HEK293 (cell line): ENCODE results near the gene CCM2L.
A peak's percentile ranks its signal among the peaks of the same experiment; 100 is the strongest.

Experiments
- CTCF ChIA-PET: fragments of 350-600 bp; formaldehyde crosslinking; extraction: SDS; loops from one replicate; lab custom pipeline; 2021; ENCODE audit warnings: antibody characterized with exemption; lab: Yijun Ruan, JAX
- POLR2A ChIA-PET: fragments of 300-600 bp; formaldehyde crosslinking; extraction: SDS; loops from one replicate; lab custom pipeline; 2020; ENCODE audit warnings: antibody characterized with exemption, inconsistent platforms; lab: Yijun Ruan, JAX
- H3K27ac ChIP-seq: fragments of 200-500 bp; sonication (Bioruptor generic); 2 replicates; pipeline ENCODE4 v1.5.1; 2014; ENCODE audit warnings: low read depth, low read length, control low read depth, inconsistent platforms; ENCODE audit errors: extremely low read depth
- H3K36me3 ChIP-seq, 2 experiments: fragments of 200-500 bp in 1 of 2; sonication (Bioruptor generic) in 1 of 2; 1 replicate in 1 of 2; 2 replicates in 1 of 2; pipeline ENCODE4 v1.5.1; 2014 to 2017; ENCODE audit warnings: inconsistent platforms in 2 of 2, low read length in 2 of 2; ENCODE audit not compliant: control insufficient read depth in 2 of 2, insufficient read depth in 1 of 2
- H3K4me1 ChIP-seq: fragments of 200-500 bp; sonication (Bioruptor generic); 2 replicates; pipeline ENCODE4 v1.5.1; 2014; ENCODE audit warnings: mild to moderate bottlenecking, low read length, inconsistent platforms; ENCODE audit not compliant: control insufficient read depth, insufficient read depth
- H3K4me3 ChIP-seq: 2 replicates; pipeline ENCODE4 v1.5.1; 2011; ENCODE audit warnings: low read depth, mild to moderate bottlenecking, control low read depth, low read length, moderate library complexity
- H3K9me3 ChIP-seq: fragments of 200-500 bp; sonication (Bioruptor generic); 2 replicates; pipeline ENCODE4 v1.5.1; 2014; ENCODE audit warnings: low read depth, low read length, inconsistent platforms; ENCODE audit not compliant: control insufficient read depth, insufficient read depth
- PRDM1 ChIP-seq: fragments of 450-650 bp; formaldehyde crosslinking; IDR thresholded peaks from 2 replicates; pipeline ENCODE4; 2016; ENCODE audit warnings: missing biosample characterization, missing genetic modification characterization
- ZIC2 ChIP-seq: fragments of 450-650 bp; formaldehyde crosslinking; IDR thresholded peaks from 2 replicates; pipeline ENCODE4 v1.5.1; 2016; ENCODE audit warnings: missing biosample characterization, missing genetic modification characterization
- ZNF2 ChIP-seq: fragments of 450-650 bp; formaldehyde crosslinking; IDR thresholded peaks from 2 replicates; pipeline ENCODE4 v1.5.1; 2016; ENCODE audit warnings: missing biosample characterization, missing genetic modification characterization
- ZNF560 ChIP-seq: fragments of 450-650 bp; formaldehyde crosslinking; IDR thresholded peaks from 2 replicates; pipeline ENCODE4 v1.5.1; 2017; ENCODE audit warnings: missing biosample characterization, missing genetic modification characterization, borderline replicate concordance
- ZNF623 ChIP-seq: fragments of 450-650 bp; formaldehyde crosslinking; IDR thresholded peaks from 2 replicates; pipeline ENCODE4 v1.5.1; 2016; ENCODE audit warnings: missing biosample characterization, missing genetic modification characterization
- ZNF626 ChIP-seq: fragments of 450-650 bp; sonication (Bioruptor Pico); formaldehyde crosslinking; IDR thresholded peaks from 2 replicates; pipeline ENCODE4 v1.5.1; 2018; ENCODE audit warnings: missing biosample characterization, missing genetic modification characterization, inconsistent platforms
- ZNF664 ChIP-seq: fragments of 450-650 bp; formaldehyde crosslinking; IDR thresholded peaks from 2 replicates; pipeline ENCODE4 v1.5.1; 2016; ENCODE audit warnings: missing biosample characterization, missing genetic modification characterization
- TF ChIP-seq, protein P1 (sequence below): fragments of 450-650 bp; formaldehyde crosslinking; IDR thresholded peaks from 2 replicates; pipeline ENCODE4 v1.5.1; 2016; ENCODE audit warnings: missing biosample characterization, missing genetic modification characterization
- TF ChIP-seq, protein P2 (sequence below): fragments of 450-650 bp; formaldehyde crosslinking; IDR thresholded peaks from 2 replicates; pipeline ENCODE4 v1.5.1; 2017; ENCODE audit warnings: missing biosample characterization, mild to moderate bottlenecking, missing genetic modification characterization, moderate library complexity
- TF ChIP-seq, protein P3 (sequence below): fragments of 450-650 bp; formaldehyde crosslinking; IDR thresholded peaks from 2 replicates; pipeline ENCODE4 v1.5.1; 2017; ENCODE audit warnings: missing biosample characterization, missing genetic modification characterization
- TF ChIP-seq, protein P4 (sequence below): fragments of 450-650 bp; formaldehyde crosslinking; IDR thresholded peaks from 2 replicates; pipeline ENCODE4 v1.5.1; 2016; ENCODE audit warnings: missing biosample characterization, missing genetic modification characterization, low read depth
- TF ChIP-seq, protein P5 (sequence below): fragments of 450-650 bp; formaldehyde crosslinking; IDR thresholded peaks from 2 replicates; pipeline ENCODE4 v1.5.1; 2016; ENCODE audit warnings: missing biosample characterization, missing genetic modification characterization
- TF ChIP-seq, protein P6 (sequence below): fragments of 450-650 bp; formaldehyde crosslinking; IDR thresholded peaks from 2 replicates; pipeline ENCODE4 v1.5.1; 2016; ENCODE audit warnings: missing biosample characterization, missing genetic modification characterization

The CCM2L gene

DNA sequence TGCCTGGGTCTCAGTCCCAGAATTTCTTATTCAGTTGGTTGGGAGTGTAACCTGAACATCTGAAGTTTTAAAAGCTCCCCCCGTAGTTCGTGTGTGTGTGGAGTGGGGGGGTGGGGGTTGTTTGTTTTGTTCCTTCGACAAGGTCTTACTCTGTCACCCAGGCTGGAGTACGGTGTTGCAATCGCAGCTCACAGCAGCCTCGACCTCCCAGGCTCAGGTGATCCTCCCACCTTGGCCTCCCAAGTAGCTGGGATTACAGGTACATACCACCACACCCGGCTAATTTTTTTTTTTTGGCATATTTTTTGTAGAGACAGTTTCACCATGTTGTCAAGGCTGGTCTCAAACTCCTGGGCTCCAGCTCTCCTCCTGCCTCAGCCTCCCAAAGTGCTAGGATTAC, 3.1 kb downstream of the CCM2L start (continued):
- TF ChIP-seq ZNF560 (tag by site-specific recombination) (no peak), PRDM1 (tag by site-specific recombination) (no peak)
- TF ChIP-seq, protein P1, sequence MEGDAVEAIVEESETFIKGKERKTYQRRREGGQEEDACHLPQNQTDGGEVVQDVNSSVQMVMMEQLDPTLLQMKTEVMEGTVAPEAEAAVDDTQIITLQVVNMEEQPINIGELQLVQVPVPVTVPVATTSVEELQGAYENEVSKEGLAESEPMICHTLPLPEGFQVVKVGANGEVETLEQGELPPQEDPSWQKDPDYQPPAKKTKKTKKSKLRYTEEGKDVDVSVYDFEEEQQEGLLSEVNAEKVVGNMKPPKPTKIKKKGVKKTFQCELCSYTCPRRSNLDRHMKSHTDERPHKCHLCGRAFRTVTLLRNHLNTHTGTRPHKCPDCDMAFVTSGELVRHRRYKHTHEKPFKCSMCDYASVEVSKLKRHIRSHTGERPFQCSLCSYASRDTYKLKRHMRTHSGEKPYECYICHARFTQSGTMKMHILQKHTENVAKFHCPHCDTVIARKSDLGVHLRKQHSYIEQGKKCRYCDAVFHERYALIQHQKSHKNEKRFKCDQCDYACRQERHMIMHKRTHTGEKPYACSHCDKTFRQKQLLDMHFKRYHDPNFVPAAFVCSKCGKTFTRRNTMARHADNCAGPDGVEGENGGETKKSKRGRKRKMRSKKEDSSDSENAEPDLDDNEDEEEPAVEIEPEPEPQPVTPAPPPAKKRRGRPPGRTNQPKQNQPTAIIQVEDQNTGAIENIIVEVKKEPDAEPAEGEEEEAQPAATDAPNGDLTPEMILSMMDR (tag by site-specific recombination) = no peak
- TF ChIP-seq, protein P2, sequence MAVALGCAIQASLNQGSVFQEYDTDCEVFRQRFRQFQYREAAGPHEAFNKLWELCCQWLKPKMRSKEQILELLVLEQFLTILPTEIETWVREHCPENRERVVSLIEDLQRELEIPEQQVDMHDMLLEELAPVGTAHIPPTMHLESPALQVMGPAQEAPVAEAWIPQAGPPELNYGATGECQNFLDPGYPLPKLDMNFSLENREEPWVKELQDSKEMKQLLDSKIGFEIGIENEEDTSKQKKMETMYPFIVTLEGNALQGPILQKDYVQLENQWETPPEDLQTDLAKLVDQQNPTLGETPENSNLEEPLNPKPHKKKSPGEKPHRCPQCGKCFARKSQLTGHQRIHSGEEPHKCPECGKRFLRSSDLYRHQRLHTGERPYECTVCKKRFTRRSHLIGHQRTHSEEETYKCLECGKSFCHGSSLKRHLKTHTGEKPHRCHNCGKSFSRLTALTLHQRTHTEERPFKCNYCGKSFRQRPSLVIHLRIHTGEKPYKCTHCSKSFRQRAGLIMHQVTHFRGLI (tag by site-specific recombination) = no peak

DNA sequence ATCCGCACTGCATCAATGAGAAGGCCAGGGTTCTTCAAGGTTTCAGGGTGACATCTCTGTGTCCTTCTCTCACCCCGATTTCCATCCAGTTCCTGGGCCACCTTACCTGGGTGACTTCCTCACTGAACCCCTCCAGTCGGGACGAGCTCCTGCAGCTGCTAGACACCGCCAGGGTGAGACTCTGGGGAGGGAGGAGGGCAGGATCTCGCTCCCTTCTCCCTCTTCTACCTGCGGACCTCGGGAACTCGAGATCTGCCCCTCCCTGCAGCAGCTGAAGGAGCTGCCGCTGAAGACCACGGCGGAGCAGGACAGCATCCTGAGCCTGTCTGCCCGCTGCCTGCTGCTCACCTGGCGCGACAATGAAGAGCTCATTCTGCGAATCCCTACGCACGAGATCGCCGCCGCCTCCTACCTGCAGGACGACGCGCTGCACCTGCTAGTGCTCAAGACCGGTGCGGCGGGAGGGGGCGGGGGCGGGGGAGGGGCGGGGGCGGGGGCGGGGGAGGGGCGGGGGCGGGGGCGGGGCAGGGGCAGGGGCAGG, 7.5 kb downstream of the CCM2L start:
- POLR2A ChIA-PET = interaction anchor here (0.6 to 1.0 kb wide), 3 partner anchors 60 to 294 kb away, joined by 3 read pairs; no protein-coding TSS in a partner anchor
- Histone ChIP-seq H3K4me1 (no peaks in the 10 kb centered on the region), H3K27ac (no peak overlapping the region), H3K36me3 (no peaks in the 10 kb centered on the region), H3K4me3 (peak overlapping the region; percentile 6; the same call in 1 of the 2 replicates), H3K9me3 (no peaks in the 10 kb centered on the region)
- TF ChIP-seq, protein P3, sequence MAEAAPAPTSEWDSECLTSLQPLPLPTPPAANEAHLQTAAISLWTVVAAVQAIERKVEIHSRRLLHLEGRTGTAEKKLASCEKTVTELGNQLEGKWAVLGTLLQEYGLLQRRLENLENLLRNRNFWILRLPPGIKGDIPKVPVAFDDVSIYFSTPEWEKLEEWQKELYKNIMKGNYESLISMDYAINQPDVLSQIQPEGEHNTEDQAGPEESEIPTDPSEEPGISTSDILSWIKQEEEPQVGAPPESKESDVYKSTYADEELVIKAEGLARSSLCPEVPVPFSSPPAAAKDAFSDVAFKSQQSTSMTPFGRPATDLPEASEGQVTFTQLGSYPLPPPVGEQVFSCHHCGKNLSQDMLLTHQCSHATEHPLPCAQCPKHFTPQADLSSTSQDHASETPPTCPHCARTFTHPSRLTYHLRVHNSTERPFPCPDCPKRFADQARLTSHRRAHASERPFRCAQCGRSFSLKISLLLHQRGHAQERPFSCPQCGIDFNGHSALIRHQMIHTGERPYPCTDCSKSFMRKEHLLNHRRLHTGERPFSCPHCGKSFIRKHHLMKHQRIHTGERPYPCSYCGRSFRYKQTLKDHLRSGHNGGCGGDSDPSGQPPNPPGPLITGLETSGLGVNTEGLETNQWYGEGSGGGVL (tag by site-specific recombination) = 0 out of 2 replicates have a peak, but pooled peaks have one; percentile 11
- no peak for TF ChIP-seq ZNF2 (tag by site-specific recombination)
- TF ChIP-seq, protein P1 (tag by site-specific recombination) = peak; percentile 79; the same call in 1 of the 2 replicates
- CTCF ChIA-PET = interaction anchor here (0.6 to 2.2 kb wide), 18 partner anchors 8 to 272 kb away, joined by 3 to 8 read pairs (median 4); no protein-coding TSS in a partner anchor

DNA sequence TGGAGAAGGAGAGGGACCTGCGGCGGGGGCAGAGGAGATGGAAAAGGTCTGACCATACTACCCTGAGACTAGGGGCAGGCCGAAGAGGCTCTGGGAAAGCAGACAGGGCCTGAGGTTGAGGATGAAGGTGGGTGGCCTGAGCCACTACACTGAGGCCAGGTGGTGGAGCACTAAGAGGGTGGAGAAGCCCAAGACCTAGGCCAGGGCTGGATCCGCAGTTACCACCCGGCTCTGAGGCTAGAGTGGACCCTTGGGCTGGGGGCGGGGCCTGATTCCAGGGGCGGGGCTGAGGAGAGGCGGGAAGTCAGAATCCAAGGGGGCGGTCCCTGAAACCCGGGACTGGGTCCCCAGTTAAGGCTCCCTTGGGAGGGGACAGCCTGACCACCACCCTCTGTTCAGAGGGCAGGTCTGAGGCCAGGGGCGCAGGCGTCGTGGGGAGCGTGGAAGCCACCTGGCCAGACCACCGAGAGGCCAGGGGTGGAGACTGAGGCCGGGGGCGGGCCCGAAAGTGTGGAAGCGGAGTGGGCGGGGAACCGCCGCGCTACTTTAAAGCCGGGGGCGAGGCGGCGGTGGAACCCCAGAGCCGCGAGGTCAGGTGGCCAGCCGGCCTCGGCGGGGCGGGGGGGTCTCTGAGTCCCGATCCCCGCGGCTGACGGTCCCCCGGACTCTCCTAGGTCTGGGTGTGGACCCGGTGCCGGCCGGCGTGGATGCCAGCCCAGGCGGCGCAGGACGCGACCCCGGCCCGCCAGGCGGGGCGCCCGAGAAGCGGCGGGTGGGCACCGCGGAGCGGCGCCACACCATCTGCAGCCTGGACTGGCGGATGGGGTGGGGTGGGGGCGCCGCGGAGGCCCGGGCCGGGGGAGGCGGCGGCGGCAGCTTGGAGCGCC, 8.3 kb downstream of the CCM2L start:
- ChIA-PET POLR2A (interaction anchor here (0.6 to 1.0 kb wide), 3 partner anchors 160 to 295 kb away, joined by 3 read pairs; no protein-coding TSS in a partner anchor), CTCF (interaction anchor here (0.7 to 2.5 kb wide), 11 partner anchors 7 to 174 kb away, joined by 3 to 25 read pairs (median 5); no protein-coding TSS in a partner anchor)
- no peaks in the 10 kb centered on the region for H3K9me3 ChIP-seq
- no peaks in the 10 kb centered on the region for H3K36me3 ChIP-seq
- no peak overlapping the region for H3K27ac ChIP-seq
- H3K4me3 ChIP-seq = peak overlapping the region; percentile 62
- H3K4me1 ChIP-seq = no peaks in the 10 kb centered on the region
- TF ChIP-seq, protein P4, sequence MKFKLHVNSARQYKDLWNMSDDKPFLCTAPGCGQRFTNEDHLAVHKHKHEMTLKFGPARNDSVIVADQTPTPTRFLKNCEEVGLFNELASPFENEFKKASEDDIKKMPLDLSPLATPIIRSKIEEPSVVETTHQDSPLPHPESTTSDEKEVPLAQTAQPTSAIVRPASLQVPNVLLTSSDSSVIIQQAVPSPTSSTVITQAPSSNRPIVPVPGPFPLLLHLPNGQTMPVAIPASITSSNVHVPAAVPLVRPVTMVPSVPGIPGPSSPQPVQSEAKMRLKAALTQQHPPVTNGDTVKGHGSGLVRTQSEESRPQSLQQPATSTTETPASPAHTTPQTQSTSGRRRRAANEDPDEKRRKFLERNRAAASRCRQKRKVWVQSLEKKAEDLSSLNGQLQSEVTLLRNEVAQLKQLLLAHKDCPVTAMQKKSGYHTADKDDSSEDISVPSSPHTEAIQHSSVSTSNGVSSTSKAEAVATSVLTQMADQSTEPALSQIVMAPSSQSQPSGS (tag by site-specific recombination) = no peak
- TF ChIP-seq ZNF626 (tag by site-specific recombination) (no peak), ZIC2 (tag by site-specific recombination) (no peak), ZNF664 (tag by site-specific recombination) (no peak), ZNF623 (tag by site-specific recombination) (no peak)
- TF ChIP-seq, protein P5, sequence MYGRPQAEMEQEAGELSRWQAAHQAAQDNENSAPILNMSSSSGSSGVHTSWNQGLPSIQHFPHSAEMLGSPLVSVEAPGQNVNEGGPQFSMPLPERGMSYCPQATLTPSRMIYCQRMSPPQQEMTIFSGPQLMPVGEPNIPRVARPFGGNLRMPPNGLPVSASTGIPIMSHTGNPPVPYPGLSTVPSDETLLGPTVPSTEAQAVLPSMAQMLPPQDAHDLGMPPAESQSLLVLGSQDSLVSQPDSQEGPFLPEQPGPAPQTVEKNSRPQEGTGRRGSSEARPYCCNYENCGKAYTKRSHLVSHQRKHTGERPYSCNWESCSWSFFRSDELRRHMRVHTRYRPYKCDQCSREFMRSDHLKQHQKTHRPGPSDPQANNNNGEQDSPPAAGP (tag by site-specific recombination) = no peak
- TF ChIP-seq, protein P6, sequence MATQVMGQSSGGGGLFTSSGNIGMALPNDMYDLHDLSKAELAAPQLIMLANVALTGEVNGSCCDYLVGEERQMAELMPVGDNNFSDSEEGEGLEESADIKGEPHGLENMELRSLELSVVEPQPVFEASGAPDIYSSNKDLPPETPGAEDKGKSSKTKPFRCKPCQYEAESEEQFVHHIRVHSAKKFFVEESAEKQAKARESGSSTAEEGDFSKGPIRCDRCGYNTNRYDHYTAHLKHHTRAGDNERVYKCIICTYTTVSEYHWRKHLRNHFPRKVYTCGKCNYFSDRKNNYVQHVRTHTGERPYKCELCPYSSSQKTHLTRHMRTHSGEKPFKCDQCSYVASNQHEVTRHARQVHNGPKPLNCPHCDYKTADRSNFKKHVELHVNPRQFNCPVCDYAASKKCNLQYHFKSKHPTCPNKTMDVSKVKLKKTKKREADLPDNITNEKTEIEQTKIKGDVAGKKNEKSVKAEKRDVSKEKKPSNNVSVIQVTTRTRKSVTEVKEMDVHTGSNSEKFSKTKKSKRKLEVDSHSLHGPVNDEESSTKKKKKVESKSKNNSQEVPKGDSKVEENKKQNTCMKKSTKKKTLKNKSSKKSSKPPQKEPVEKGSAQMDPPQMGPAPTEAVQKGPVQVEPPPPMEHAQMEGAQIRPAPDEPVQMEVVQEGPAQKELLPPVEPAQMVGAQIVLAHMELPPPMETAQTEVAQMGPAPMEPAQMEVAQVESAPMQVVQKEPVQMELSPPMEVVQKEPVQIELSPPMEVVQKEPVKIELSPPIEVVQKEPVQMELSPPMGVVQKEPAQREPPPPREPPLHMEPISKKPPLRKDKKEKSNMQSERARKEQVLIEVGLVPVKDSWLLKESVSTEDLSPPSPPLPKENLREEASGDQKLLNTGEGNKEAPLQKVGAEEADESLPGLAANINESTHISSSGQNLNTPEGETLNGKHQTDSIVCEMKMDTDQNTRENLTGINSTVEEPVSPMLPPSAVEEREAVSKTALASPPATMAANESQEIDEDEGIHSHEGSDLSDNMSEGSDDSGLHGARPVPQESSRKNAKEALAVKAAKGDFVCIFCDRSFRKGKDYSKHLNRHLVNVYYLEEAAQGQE = no peak
